ENCODE measurements around the gene CCDC7. TPM values are rescaled to one million over a fixed set of nuclear protein-coding genes. Genes with fewer than 3 reads are reported as not detected.
"Not testable (repeated sequence)": the region's sequence is repeated elsewhere in the genome, so short reads cannot be mapped to it uniquely, and the experiment has no call there.

Gene CCDC7
- total RNA-seq, 2 donors from 2014 or later = 12.9 to 19.8 TPM

- TF ChIP-seq CTCF (IDR thresholded peaks at IDR 0.05) (no peak), POLR2AphosphoS5 (IDR thresholded peaks at IDR 0.05) (no peak), POLR2A (IDR thresholded peaks at IDR 0.05) (no peak)
- H3K9me3 ChIP-seq = no peaks in the 10 kb centered on the region
- no peaks in the 10 kb centered on the region for H3K4me1 ChIP-seq (replicated peaks)
- no peaks in the 10 kb centered on the region for H3K27me3 ChIP-seq (replicated peaks; ENCODE audit: insufficient read depth)
- intact Hi-C loops (cut with DNase I) = no loop called here
- no peak overlapping the region for H3K4me3 ChIP-seq
- no peaks in the 10 kb centered on the region for H3K36me3 ChIP-seq
- no peak overlapping the region for H3K27ac ChIP-seq
- DNase-seq (ENCODE audit: low spot score) = no peak
- WGBS = 98% methylated on average over 3 of the region's 3 CpGs
Measured at GRCh38 chr10:32738958-32739357, 293.0 kb downstream of the CCDC7 start.

GRCh38 chr10:32744321-32744720 lies 298.4 kb downstream of the CCDC7 start:
- H3K36me3 ChIP-seq = no peaks in the 10 kb centered on the region
- WGBS = 49% methylated on average over 1 of the region's 1 CpG
- no peaks in the 10 kb centered on the region for H3K27me3 ChIP-seq (replicated peaks; ENCODE audit: insufficient read depth)
- DNase-seq (ENCODE audit: low spot score) = no peak
- TF ChIP-seq POLR2AphosphoS5 (IDR thresholded peaks at IDR 0.05) = no peak
- no peaks in the 10 kb centered on the region for H3K9me3 ChIP-seq
- no peaks in the 10 kb centered on the region for H3K4me1 ChIP-seq (replicated peaks)
- H3K4me3 ChIP-seq = no peak overlapping the region
- intact Hi-C loops (cut with DNase I) = no loop called here
- no peak overlapping the region for H3K27ac ChIP-seq

GRCh38 chr10:32746869-32747268 lies 300.9 kb downstream of the CCDC7 start:
- H3K9me3 ChIP-seq = no peaks in the 10 kb centered on the region
- no peak overlapping the region for H3K27ac ChIP-seq
- intact Hi-C loops (cut with DNase I) = no loop called here
- TF ChIP-seq POLR2A (IDR thresholded peaks at IDR 0.05) (no peak), POLR2AphosphoS5 (IDR thresholded peaks at IDR 0.05) (no peak)
- H3K4me1 ChIP-seq (replicated peaks) = no peaks in the 10 kb centered on the region
- DNase-seq (ENCODE audit: low spot score) = no peak
- no peaks in the 10 kb centered on the region for H3K36me3 ChIP-seq
- H3K4me3 ChIP-seq = no peak overlapping the region
- WGBS = 83% methylated on average over 3 of the region's 3 CpGs
- no peaks in the 10 kb centered on the region for H3K27me3 ChIP-seq (replicated peaks; ENCODE audit: insufficient read depth)

- Histone ChIP-seq H3K36me3 (no peaks in the 10 kb centered on the region), H3K27ac (no peak overlapping the region), H3K9me3 (no peaks in the 10 kb centered on the region), H3K4me1 (replicated peaks) (no peaks in the 10 kb centered on the region), H3K4me3 (no peak overlapping the region), H3K27me3 (replicated peaks; ENCODE audit: insufficient read depth) (no peaks in the 10 kb centered on the region)
- WGBS = 68% methylated on average over 4 of the region's 4 CpGs
- intact Hi-C loops (cut with DNase I) = no loop called here
- no peak for TF ChIP-seq POLR2AphosphoS5 (IDR thresholded peaks at IDR 0.05)
- TF ChIP-seq CTCF (IDR thresholded peaks at IDR 0.05) = no peak
- no peak for TF ChIP-seq POLR2A (IDR thresholded peaks at IDR 0.05)
- no peak for DNase-seq (ENCODE audit: low spot score)
Measured at GRCh38 chr10:32751582-32751981, 305.6 kb downstream of the CCDC7 start.

- intact Hi-C loops (cut with DNase I); H3K4me3 ChIP-seq; DNase-seq (ENCODE audit: low spot score); H3K27ac ChIP-seq; H3K9me3 ChIP-seq; H3K36me3 ChIP-seq; H3K4me1 ChIP-seq (replicated peaks); H3K27me3 ChIP-seq (replicated peaks; ENCODE audit: insufficient read depth): not testable (repeated sequence)
- 90% methylated on average over 5 of the region's 5 CpGs for WGBS
Measured at GRCh38 chr10:32754900-32755299, 309.0 kb downstream of the CCDC7 start.

- intact Hi-C loops (cut with DNase I) = no loop called here
- Histone ChIP-seq H3K27me3 (replicated peaks; ENCODE audit: insufficient read depth) (no peaks in the 10 kb centered on the region), H3K36me3 (no peaks in the 10 kb centered on the region), H3K27ac (no peak overlapping the region), H3K4me3 (no peak overlapping the region), H3K9me3 (no peaks in the 10 kb centered on the region), H3K4me1 (replicated peaks) (no peaks in the 10 kb centered on the region)
- DNase-seq (ENCODE audit: low spot score) = no peak
- TF ChIP-seq POLR2AphosphoS5 (IDR thresholded peaks at IDR 0.05) (no peak), POLR2A (IDR thresholded peaks at IDR 0.05) (no peak), CTCF (IDR thresholded peaks at IDR 0.05) (no peak)
Measured at GRCh38 chr10:32771217-32771616, 325.3 kb downstream of the CCDC7 start.

All from prostate gland (tissue), 2 donors.